CD4-positive, CD25-positive, alpha-beta regulatory T cell (primary cell): ENCODE measurements around the gene UHRF2. TPM values are rescaled to one million over a fixed set of nuclear protein-coding genes. Genes with fewer than 3 reads are reported as not detected.

ENCODE experiments used
- ATAC-seq, 2 donors: fragments of 150-1000 bp; cut with Tn5 transposase; one replicate each; pipeline ENCODE4 v1.10.0; 2021; ENCODE audit warnings: low read depth in 2 of 2, moderate number of reproducible peaks in 2 of 2, moderate library complexity in 1 of 2
- DNase-seq, 3 donors: peaks; one replicate each; pipeline versions ENCODE4 v3.0.0 to v3.0.0-alpha.2; 2012 to 2022; ENCODE audit warnings: mixed read lengths in 1 of 3
- H3K27ac ChIP-seq: one replicate; pipeline ENCODE4 v1.7.0; 2013; ENCODE audit warnings: mild to moderate bottlenecking, low read length; ENCODE audit not compliant: insufficient read depth, poor library complexity, severe bottlenecking
- H3K27me3 ChIP-seq: one replicate; pipeline ENCODE4 v1.7.0; 2013; ENCODE audit warnings: low read length; ENCODE audit not compliant: control insufficient read depth, insufficient read depth
- H3K36me3 ChIP-seq: one replicate; pipeline ENCODE4 v1.7.0; 2013; ENCODE audit warnings: mild to moderate bottlenecking, low read length, moderate library complexity; ENCODE audit not compliant: control insufficient read depth, insufficient read depth
- H3K4me1 ChIP-seq: 2 replicates; pipeline ENCODE4 v1.7.0; 2013; ENCODE audit warnings: mild to moderate bottlenecking, low read length; ENCODE audit not compliant: insufficient read depth, control insufficient read depth, poor library complexity, severe bottlenecking
- H3K4me3 ChIP-seq: one replicate; pipeline ENCODE4 v1.7.0; 2013; ENCODE audit warnings: low read depth, mild to moderate bottlenecking, low read length, moderate library complexity
- H3K9me3 ChIP-seq, 2 experiments: 1 replicate in 1 of 2; 2 replicates in 1 of 2; pipeline ENCODE4 v1.7.0; 2013; ENCODE audit warnings: low read length in 2 of 2, mild to moderate bottlenecking in 1 of 2, moderate library complexity in 1 of 2; ENCODE audit not compliant: control insufficient read depth in 2 of 2
- H3K27ac Mint-ChIP-seq, 3 donors: one replicate each; pipeline ENCODE4 v1.8.0; 2020 to 2022; ENCODE audit warnings: mild to moderate bottlenecking in 3 of 3, mixed read lengths in 3 of 3, moderate library complexity in 2 of 3
- H3K27me3 Mint-ChIP-seq: one replicate; pipeline ENCODE4 v1.8.0; 2022; ENCODE audit warnings: mild to moderate bottlenecking, mixed read lengths
- H3K36me3 Mint-ChIP-seq: one replicate; pipeline ENCODE4 v1.8.0; 2020; ENCODE audit warnings: mixed read lengths
- H3K4me1 Mint-ChIP-seq, 4 donors: one replicate each; pipeline ENCODE4 v1.8.0; 2020 to 2022; ENCODE audit warnings: mixed read lengths in 4 of 4, mild to moderate bottlenecking in 1 of 4
- H3K4me3 Mint-ChIP-seq, 4 donors: one replicate each; pipeline ENCODE4 v1.8.0; 2020 to 2022; ENCODE audit warnings: mild to moderate bottlenecking in 4 of 4, mixed read lengths in 4 of 4, moderate library complexity in 3 of 4
- H3K9me3 Mint-ChIP-seq, 7 donors: one replicate each; pipeline ENCODE4 v1.8.0; 2020 to 2022; ENCODE audit warnings: mixed read lengths in 7 of 7, mild to moderate bottlenecking in 3 of 7, moderate library complexity in 2 of 7
- polyA plus RNA-seq, 4 donors: library from polyadenylated mRNA; unstranded; fragments of 300-500 nt; fragmentation: Illumina TruSeq; gene quantifications; one replicate each; pipeline ENCODE4 v1.2.3, GENCODE V29; 2021
- total RNA-seq: library from RNA; stranded (reverse); gene quantifications from one replicate; pipeline ENCODE4 v1.2.3, GENCODE V29; 2022

The UHRF2 gene
- total and polyA plus RNA-seq, 5 donors from 2014 or later = 19.9 to 222 (median 21.0) TPM

DNA sequence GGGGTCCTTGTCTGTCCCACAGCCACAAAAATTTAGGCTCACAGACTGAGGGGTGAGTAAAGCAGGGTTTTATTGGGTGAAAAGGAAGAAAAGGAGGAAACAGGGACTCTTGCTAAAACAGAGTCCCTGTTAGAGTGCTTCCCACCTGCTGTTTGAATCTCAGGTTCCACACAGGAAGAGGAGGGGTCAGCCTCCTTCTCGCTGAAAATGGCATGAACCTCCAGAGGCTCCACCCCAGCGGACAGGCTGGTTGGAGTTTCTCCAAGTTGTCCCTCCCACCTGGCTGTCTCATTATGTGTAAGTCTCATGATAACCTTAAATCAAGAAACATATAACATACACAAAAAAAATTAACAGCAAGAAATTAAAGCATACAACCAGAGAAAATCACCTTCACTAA lies 28.3 kb upstream of the UHRF2 start:
- Mint-ChIP-seq H3K36me3 (no peaks in the 10 kb centered on the region), H3K27ac (no peak overlapping the region)
- no peak for ATAC-seq

DNA sequence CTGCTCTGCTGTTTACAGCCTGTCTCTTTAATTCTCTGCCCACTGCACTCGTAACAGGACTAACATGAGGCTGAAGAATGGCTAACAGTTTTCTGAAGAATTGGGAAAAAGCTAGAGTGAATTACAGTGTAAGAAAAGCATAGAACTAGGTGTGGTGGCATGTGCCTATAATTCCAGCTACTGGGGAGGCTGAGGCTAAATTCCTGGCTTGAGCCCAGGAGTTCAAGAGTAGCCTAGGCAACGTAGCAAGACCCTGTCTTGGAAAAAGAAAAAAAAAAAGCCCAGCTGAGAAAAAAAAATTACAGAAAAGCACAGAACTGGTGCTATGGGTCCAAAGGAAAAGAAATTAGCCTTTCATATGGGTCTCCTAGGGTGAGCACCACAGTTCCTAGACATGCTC lies 13.9 kb upstream of the UHRF2 start:
- H3K36me3 ChIP-seq = no peaks in the 10 kb centered on the region
- Mint-ChIP-seq H3K27me3 (peaks cover 34% of the 10 kb centered on the region), H3K9me3 (no peaks in the 10 kb centered on the region), H3K4me3 (no peak overlapping the region), H3K4me1 (no peaks in the 10 kb centered on the region), H3K27ac (no peak overlapping the region), H3K36me3 (no peaks in the 10 kb centered on the region)
- no peaks in the 10 kb centered on the region for H3K4me1 ChIP-seq
- ATAC-seq = no peak
- peaks cover 14% of the 10 kb centered on the region for H3K27me3 ChIP-seq
- no peak for DNase-seq
- no peak overlapping the region for H3K27ac ChIP-seq
- no peaks in the 10 kb centered on the region for H3K9me3 ChIP-seq
- no peak overlapping the region for H3K4me3 ChIP-seq

More for the DNA sequence above, 28.3 kb upstream of the UHRF2 start:
- Mint-ChIP-seq H3K4me3 (no peak overlapping the region), H3K4me1 (no peaks in the 10 kb centered on the region), H3K27me3 (peaks cover 13% of the 10 kb centered on the region), H3K9me3 (peaks cover 0 to 5% (median 1%) of the 10 kb centered on the region in 7 donors)
- H3K4me3 ChIP-seq = no peak overlapping the region
- DNase-seq = no peak
- H3K36me3 ChIP-seq = no peaks in the 10 kb centered on the region
- H3K4me1 ChIP-seq = no peaks in the 10 kb centered on the region
- no peaks in the 10 kb centered on the region for H3K27me3 ChIP-seq
- no peaks in the 10 kb centered on the region for H3K9me3 ChIP-seq
- no peak overlapping the region for H3K27ac ChIP-seq

DNA sequence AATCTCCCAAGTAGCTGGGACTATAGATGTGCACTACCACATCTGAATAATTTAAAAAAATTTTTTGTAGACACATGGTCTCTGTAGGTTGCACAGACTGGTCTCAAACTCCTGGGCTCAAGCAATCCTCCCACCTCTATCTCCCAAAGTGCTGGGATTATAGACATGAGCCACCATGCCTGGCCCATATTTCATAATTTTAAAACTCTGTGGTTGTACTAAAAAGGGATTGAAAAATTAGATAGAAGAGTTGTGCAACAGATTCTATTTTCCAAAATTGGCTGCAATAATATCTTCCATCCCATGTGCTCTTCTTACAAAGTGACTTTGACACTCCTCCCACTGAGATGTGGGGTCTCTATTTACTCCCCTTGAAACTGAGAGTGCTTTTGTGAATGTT lies 7.6 kb upstream of the UHRF2 start:
- no peaks in the 10 kb centered on the region for H3K36me3 ChIP-seq
- peaks cover 21% of the 10 kb centered on the region for H3K27me3 Mint-ChIP-seq
- H3K27me3 ChIP-seq = peaks cover 3% of the 10 kb centered on the region
- no peaks in the 10 kb centered on the region for H3K9me3 Mint-ChIP-seq
- H3K36me3 Mint-ChIP-seq = no peaks in the 10 kb centered on the region
- H3K4me1 Mint-ChIP-seq = peaks cover 0 to 1% (median 0%) of the 10 kb centered on the region in 4 donors
- H3K9me3 ChIP-seq = no peaks in the 10 kb centered on the region
- H3K4me3 ChIP-seq = no peak overlapping the region
- ATAC-seq (no peak), DNase-seq (no peak)
- no peak overlapping the region for H3K27ac ChIP-seq
- H3K27ac Mint-ChIP-seq = no peak overlapping the region
- H3K4me3 Mint-ChIP-seq = no peak overlapping the region
- no peaks in the 10 kb centered on the region for H3K4me1 ChIP-seq

GRCh38 chr9:6407778-6408177 lies 5.2 kb upstream of the UHRF2 start:
- ATAC-seq = no peak

DNA sequence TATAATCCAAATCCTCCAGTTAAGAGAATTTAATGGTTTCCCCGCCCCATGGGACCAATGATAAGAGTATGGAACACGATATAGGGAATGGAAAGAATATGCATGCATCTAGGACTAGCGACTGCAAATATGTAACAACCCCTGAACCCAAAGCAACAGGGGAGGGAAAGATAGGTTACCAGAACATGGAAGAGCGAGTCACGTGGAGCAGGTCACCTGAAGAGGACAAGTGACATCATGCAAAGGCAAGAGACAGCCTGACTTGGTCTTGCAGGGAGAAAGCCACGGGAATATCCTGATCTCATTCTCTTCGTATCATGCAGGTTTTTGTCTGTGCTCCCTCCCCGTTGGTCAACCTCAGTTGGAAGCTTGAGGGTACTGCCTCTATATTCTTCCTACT lies 4.7 kb upstream of the UHRF2 start:
- H3K4me3 Mint-ChIP-seq = peak overlapping the region in 2 of 4 donors; percentile 13 to 40
- H3K9me3 Mint-ChIP-seq = no peaks in the 10 kb centered on the region

More at GRCh38 chr9:6407778-6408177, 5.2 kb upstream of the UHRF2 start:
- no peak for DNase-seq
- Histone ChIP-seq H3K27me3 (peaks cover 3% of the 10 kb centered on the region), H3K4me3 (no peak overlapping the region), H3K27ac (no peak overlapping the region), H3K4me1 (peaks cover 5% of the 10 kb centered on the region), H3K36me3 (no peaks in the 10 kb centered on the region), H3K9me3 (no peaks in the 10 kb centered on the region)
- Mint-ChIP-seq H3K27me3 (peaks cover 22% of the 10 kb centered on the region), H3K27ac (no peak overlapping the region), H3K36me3 (no peaks in the 10 kb centered on the region), H3K4me1 (peaks cover 0 to 10% (median 6%) of the 10 kb centered on the region in 4 donors), H3K9me3 (no peaks in the 10 kb centered on the region), H3K4me3 (peak overlapping the region in 2 of 4 donors; percentile 6 to 13)

DNA sequence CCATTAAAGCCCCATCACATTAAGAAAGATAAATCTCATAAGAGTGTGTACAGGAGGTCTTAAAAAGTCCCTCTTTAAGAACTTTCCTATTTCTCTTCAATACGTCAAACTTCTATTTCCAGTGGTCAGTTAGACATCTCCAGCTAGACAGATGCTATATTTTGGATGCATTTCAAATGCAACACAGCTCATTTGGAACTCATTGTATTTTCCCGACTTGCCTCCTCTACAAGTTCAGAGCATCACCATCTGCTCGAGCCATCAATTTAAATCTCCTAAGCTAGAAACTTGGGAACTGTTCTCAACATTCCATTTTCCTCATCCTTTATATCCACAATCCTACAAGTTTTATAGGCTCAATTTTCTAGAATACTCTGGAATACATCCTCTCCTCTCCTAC lies 3.2 kb upstream of the UHRF2 start:
- Histone ChIP-seq H3K4me3 (no peak overlapping the region), H3K27ac (no peak overlapping the region), H3K9me3 (no peaks in the 10 kb centered on the region), H3K27me3 (peaks cover 3% of the 10 kb centered on the region), H3K4me1 (peaks cover 9% of the 10 kb centered on the region), H3K36me3 (no peaks in the 10 kb centered on the region)
- H3K9me3 Mint-ChIP-seq = no peaks in the 10 kb centered on the region
- ATAC-seq (no peak), DNase-seq (no peak)
- H3K4me1 Mint-ChIP-seq = peaks cover 4 to 14% (median 13%) of the 10 kb centered on the region in 4 donors
- H3K36me3 Mint-ChIP-seq = no peaks in the 10 kb centered on the region
- peaks cover 14% of the 10 kb centered on the region for H3K27me3 Mint-ChIP-seq
- H3K4me3 Mint-ChIP-seq = peak overlapping the region in 2 of 4 donors; percentile 29 to 72
- H3K27ac Mint-ChIP-seq = peak overlapping the region in 1 of 3 donors; percentile 87

More for the DNA sequence above, 4.7 kb upstream of the UHRF2 start:
- no peak overlapping the region for H3K4me3 ChIP-seq
- Mint-ChIP-seq H3K4me1 (peaks cover 0 to 14% (median 7%) of the 10 kb centered on the region in 4 donors), H3K36me3 (no peaks in the 10 kb centered on the region), H3K27ac (no peak overlapping the region), H3K27me3 (peaks cover 22% of the 10 kb centered on the region)
- no peak for DNase-seq
- peaks cover 5% of the 10 kb centered on the region for H3K4me1 ChIP-seq
- ATAC-seq = no peak
- no peaks in the 10 kb centered on the region for H3K9me3 ChIP-seq
- H3K27me3 ChIP-seq = peaks cover 3% of the 10 kb centered on the region
- H3K27ac ChIP-seq = no peak overlapping the region
- H3K36me3 ChIP-seq = no peaks in the 10 kb centered on the region

GRCh38 chr9:6410633-6411032 lies 2.4 kb upstream of the UHRF2 start:
- no peak overlapping the region for H3K27ac Mint-ChIP-seq
- Histone ChIP-seq H3K27me3 (peaks cover 3% of the 10 kb centered on the region), H3K9me3 (no peaks in the 10 kb centered on the region), H3K27ac (no peak overlapping the region), H3K36me3 (peaks cover 1% of the 10 kb centered on the region), H3K4me3 (no peak overlapping the region), H3K4me1 (peaks cover 17% of the 10 kb centered on the region)
- no peak for DNase-seq
- peaks cover 11 to 22% (median 19%) of the 10 kb centered on the region in 4 donors for H3K4me1 Mint-ChIP-seq
- peaks cover under 1% of the 10 kb centered on the region for H3K36me3 Mint-ChIP-seq
- no peak for ATAC-seq
- H3K9me3 Mint-ChIP-seq = no peaks in the 10 kb centered on the region
- H3K27me3 Mint-ChIP-seq = peaks cover 13% of the 10 kb centered on the region
- H3K4me3 Mint-ChIP-seq = peak overlapping the region in 1 of 4 donors; percentile 72
